Keratinocyte (primary cell): Measurements from ENCODE around the gene KLHL6.

ENCODE experiments used
- EZH2 ChIP-seq: IDR thresholded peaks from one replicate; pipeline ENCODE4 v1.6.1; 2012; ENCODE audit warnings: inconsistent platforms, mild to moderate bottlenecking, low read length, moderate library complexity
- TF ChIP-seq, protein P1 (sequence below), 3 experiments: IDR thresholded peaks in 1 of 3; conservative IDR thresholded peaks in 1 of 3; optimal IDR thresholded peaks in 1 of 3; 2 replicates in 2 of 3; 3 replicates in 1 of 3; pipeline versions ENCODE3 to v1.5.1; 2011; ENCODE audit warnings: low read length in 3 of 3, mild to moderate bottlenecking in 3 of 3, moderate library complexity in 2 of 3, control low read depth in 1 of 3, inconsistent platforms in 1 of 3; ENCODE audit not compliant: insufficient read depth in 2 of 3; ENCODE audit errors: extremely low read depth in 1 of 3

DNA sequence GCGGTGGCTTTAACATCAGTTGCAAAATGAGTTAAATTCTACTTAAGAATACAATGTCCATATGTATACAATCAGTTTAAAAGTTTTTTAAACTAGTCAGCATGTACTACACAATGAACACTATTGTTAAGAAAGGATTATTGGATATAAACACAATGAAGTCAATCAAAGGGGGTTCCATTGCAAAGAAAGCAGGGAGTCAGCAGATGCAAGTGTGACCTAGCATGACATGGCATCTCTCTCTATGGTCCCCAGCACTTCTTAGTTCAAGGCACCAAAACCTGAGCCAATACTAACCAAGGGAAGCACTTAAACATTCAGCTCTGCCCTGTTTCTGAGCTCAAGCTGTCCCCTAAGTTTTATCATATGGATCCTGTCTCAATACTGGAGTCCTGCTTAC lies 17.0 kb downstream of the KLHL6 start:
- TF ChIP-seq, protein P1, sequence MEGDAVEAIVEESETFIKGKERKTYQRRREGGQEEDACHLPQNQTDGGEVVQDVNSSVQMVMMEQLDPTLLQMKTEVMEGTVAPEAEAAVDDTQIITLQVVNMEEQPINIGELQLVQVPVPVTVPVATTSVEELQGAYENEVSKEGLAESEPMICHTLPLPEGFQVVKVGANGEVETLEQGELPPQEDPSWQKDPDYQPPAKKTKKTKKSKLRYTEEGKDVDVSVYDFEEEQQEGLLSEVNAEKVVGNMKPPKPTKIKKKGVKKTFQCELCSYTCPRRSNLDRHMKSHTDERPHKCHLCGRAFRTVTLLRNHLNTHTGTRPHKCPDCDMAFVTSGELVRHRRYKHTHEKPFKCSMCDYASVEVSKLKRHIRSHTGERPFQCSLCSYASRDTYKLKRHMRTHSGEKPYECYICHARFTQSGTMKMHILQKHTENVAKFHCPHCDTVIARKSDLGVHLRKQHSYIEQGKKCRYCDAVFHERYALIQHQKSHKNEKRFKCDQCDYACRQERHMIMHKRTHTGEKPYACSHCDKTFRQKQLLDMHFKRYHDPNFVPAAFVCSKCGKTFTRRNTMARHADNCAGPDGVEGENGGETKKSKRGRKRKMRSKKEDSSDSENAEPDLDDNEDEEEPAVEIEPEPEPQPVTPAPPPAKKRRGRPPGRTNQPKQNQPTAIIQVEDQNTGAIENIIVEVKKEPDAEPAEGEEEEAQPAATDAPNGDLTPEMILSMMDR (optimal IDR thresholded peaks at IDR 0.05 in 1 of 3, IDR thresholded peaks at IDR 0.05 in 1 of 3, conservative IDR thresholded peaks at IDR 0.05 in 1 of 3; ENCODE audit: extremely low read depth in 1 of 3, insufficient read depth in 2 of 3, low read length in 3 of 3): no peak
- no peak for TF ChIP-seq EZH2
